Endodermal cell (in vitro differentiated cells): ENCODE measurements around the gene ACVR1B. TPM values are rescaled to one million over a fixed set of nuclear protein-coding genes. Genes with fewer than 3 reads are reported as not detected.

Experiments
- DNase-seq: peaks from one replicate; pipeline ENCODE4 v3.0.0-alpha.2; 2017
- H3K27ac ChIP-seq: 2 replicates; pipeline ENCODE4 v1.5.1; 2013; ENCODE audit warnings: mild to moderate bottlenecking, low read depth, low read length, moderate library complexity
- H3K27me3 ChIP-seq: 2 replicates; pipeline ENCODE4 v1.6.1; 2013; ENCODE audit warnings: mild to moderate bottlenecking, low read length, moderate library complexity; ENCODE audit not compliant: insufficient read depth, control insufficient read depth, poor library complexity, severe bottlenecking
- H3K36me3 ChIP-seq: 2 replicates; pipeline ENCODE4 v1.7.0; 2013; ENCODE audit warnings: mild to moderate bottlenecking, low read length, moderate library complexity; ENCODE audit not compliant: control insufficient read depth, insufficient read depth
- H3K4me1 ChIP-seq: one replicate; pipeline ENCODE4 v1.7.0; 2013; ENCODE audit warnings: low read length; ENCODE audit not compliant: control insufficient read depth, insufficient read depth
- H3K4me3 ChIP-seq: 2 replicates; pipeline ENCODE4 v1.5.1; 2013; ENCODE audit warnings: mild to moderate bottlenecking, low read length, moderate library complexity
- H3K9ac ChIP-seq: 2 replicates; pipeline ENCODE4 v1.6.1; 2013; ENCODE audit warnings: mild to moderate bottlenecking, low read length, moderate library complexity; ENCODE audit not compliant: poor library complexity, severe bottlenecking; ENCODE audit errors: extremely low read depth
- H3K9me3 ChIP-seq: 2 replicates; pipeline ENCODE4 v1.6.1; 2013; ENCODE audit warnings: mild to moderate bottlenecking, low read length, moderate library complexity; ENCODE audit not compliant: control insufficient read depth
- H3K27ac Mint-ChIP-seq: 2 replicates; pipeline ENCODE4 v1.8.0; 2020; ENCODE audit warnings: mixed read lengths
- H3K27me3 Mint-ChIP-seq: 2 replicates; pipeline ENCODE4 v1.8.0; 2021; ENCODE audit warnings: mild to moderate bottlenecking, mixed read lengths; ENCODE audit not compliant: insufficient read depth
- H3K36me3 Mint-ChIP-seq: 2 replicates; pipeline ENCODE4 v1.8.0; 2020; ENCODE audit warnings: low read depth, mixed read lengths
- H3K4me1 Mint-ChIP-seq: 2 replicates; pipeline ENCODE4 v1.8.0; 2020; ENCODE audit warnings: mixed read lengths
- H3K4me3 Mint-ChIP-seq: 2 replicates; pipeline ENCODE4 v1.8.0; 2020; ENCODE audit warnings: mild to moderate bottlenecking, moderate library complexity, mixed read lengths
- H3K9me3 Mint-ChIP-seq: 2 replicates; pipeline ENCODE4 v1.8.0; 2020; ENCODE audit warnings: mild to moderate bottlenecking, mixed read lengths
- CTCF ChIP-seq: fragments of 200-600 bp; sonication (generic); conservative IDR thresholded peaks from 2 replicates; pipeline ENCODE4 v1.5.0; 2021; ENCODE audit warnings: antibody characterized with exemption, mild to moderate bottlenecking
- WGBS, 2 experiments: methylation state at CpG; one replicate each; pipeline versions ENCODE4 v1.1.5 to v1.1.7; 2013; ENCODE audit warnings: missing lambda C conversion rate in 2 of 2, mixed read lengths in 1 of 2; ENCODE audit not compliant: insufficient coverage in 1 of 2, insufficient read length in 1 of 2; 5-methylcytosine and 5-hydroxymethylcytosine counted together
- total RNA-seq, 2 donors: library from RNA; stranded (reverse); fragmentation: NEBNext Ultra II Directional in 1 of 2; extraction: Animal tissue kit (Norgen Biotek cat#: 25700) in 1 of 2; gene quantifications; 2 replicates in 1 of 2; 3 replicates in 1 of 2; pipeline ENCODE4 v1.2.1, GENCODE V29; 2021

Gene ACVR1B
- total RNA-seq, 2 donors from 2014 or later: 48.6 to 59.3 TPM

GRCh38 chr12:52003016-52003550, 51.6 kb downstream of the ACVR1B start:
- Mint-ChIP-seq H3K36me3 (peaks cover 29% of the 10 kb centered on the region), H3K4me3 (no peak overlapping the region), H3K9me3 (no peaks in the 10 kb centered on the region), H3K27me3 (peaks cover 39% of the 10 kb centered on the region), H3K4me1 (peaks cover 7% of the 10 kb centered on the region), H3K27ac (no peak overlapping the region)
- peaks cover 22% of the 10 kb centered on the region for H3K36me3 ChIP-seq
- no peak for TF ChIP-seq CTCF
- H3K9ac ChIP-seq: no peak overlapping the region
- DNase-seq: no peak
- no peaks in the 10 kb centered on the region for H3K4me1 ChIP-seq
- H3K27ac ChIP-seq: no peak overlapping the region
- H3K9me3 ChIP-seq: no peaks in the 10 kb centered on the region
- peaks cover 37% of the 10 kb centered on the region for H3K27me3 ChIP-seq
- 92 to 94% methylated on average over 7 to 8 of the region's 8 CpGs for WGBS, 2 experiments
- no peak overlapping the region for H3K4me3 ChIP-seq

- WGBS, 2 experiments: 84 to 98% methylated on average over 5 to 6 of the region's 6 CpGs
- Mint-ChIP-seq H3K4me3 (no peak overlapping the region), H3K27me3 (peaks cover 44% of the 10 kb centered on the region), H3K36me3 (peaks cover 26% of the 10 kb centered on the region), H3K4me1 (peaks cover 7% of the 10 kb centered on the region), H3K27ac (no peak overlapping the region), H3K9me3 (no peaks in the 10 kb centered on the region)
- Histone ChIP-seq H3K4me1 (no peaks in the 10 kb centered on the region), H3K27me3 (peaks cover 42% of the 10 kb centered on the region), H3K4me3 (no peak overlapping the region), H3K36me3 (peaks cover 18% of the 10 kb centered on the region), H3K27ac (no peak overlapping the region), H3K9ac (no peak overlapping the region), H3K9me3 (no peaks in the 10 kb centered on the region)
- DNase-seq: no peak
- no peak for TF ChIP-seq CTCF
These were observed 52.1 kb downstream of the ACVR1B start for GRCh38 chr12:52003591-52003990.

- H3K4me3 Mint-ChIP-seq: no peak overlapping the region
- H3K4me1 Mint-ChIP-seq: peaks cover 7% of the 10 kb centered on the region
- peak; percentile 93 for DNase-seq
- Histone ChIP-seq H3K4me1 (no peaks in the 10 kb centered on the region), H3K9ac (no peak overlapping the region), H3K36me3 (peaks cover 14% of the 10 kb centered on the region), H3K27me3 (peaks cover 47% of the 10 kb centered on the region), H3K9me3 (no peaks in the 10 kb centered on the region), H3K4me3 (no peak overlapping the region), H3K27ac (no peak overlapping the region)
- peak; percentile 82 for TF ChIP-seq CTCF
- H3K36me3 Mint-ChIP-seq: peaks cover 24% of the 10 kb centered on the region
- no peak overlapping the region for H3K27ac Mint-ChIP-seq
- peaks cover 47% of the 10 kb centered on the region for H3K27me3 Mint-ChIP-seq
- H3K9me3 Mint-ChIP-seq: no peaks in the 10 kb centered on the region
- WGBS, 2 experiments: 66 to 87% methylated on average over 3 to 5 of the region's 5 CpGs
These were observed 52.6 kb downstream of the ACVR1B start for GRCh38 chr12:52004042-52004648.
